BE2C (cell line): ENCODE data around the gene TJP1. TPM values are rescaled to one million over a fixed set of nuclear protein-coding genes. Genes with fewer than 3 reads are reported as not detected.

ENCODE experiments used
- DNase-seq: peaks from one replicate; pipeline ENCODE4 v3.0.0-alpha.2; 2020
- H3K27me3 ChIP-seq: fragments of 250-450 bp; sonication (Bioruptor Pico); 2 replicates; pipeline ENCODE4 v1.5.1; 2020; ENCODE audit warnings: mild to moderate bottlenecking
- H3K36me3 ChIP-seq: fragments of 250-450 bp; sonication (Bioruptor Pico); 2 replicates; pipeline ENCODE4 v1.5.1; 2020; ENCODE audit warnings: mild to moderate bottlenecking
- H3K4me1 ChIP-seq: fragments of 250-450 bp; sonication (Bioruptor Pico); 2 replicates; pipeline ENCODE4 v1.5.1; 2020
- H3K4me3 ChIP-seq: 2 replicates; pipeline ENCODE4 v1.5.1; 2011; ENCODE audit warnings: low read depth, low read length
- H3K9me3 ChIP-seq: fragments of 250-450 bp; sonication (Bioruptor Pico); 2 replicates; pipeline ENCODE4 v1.5.1; 2020
- CTCF ChIP-seq: IDR thresholded peaks from 2 replicates; pipeline ENCODE4 v1.5.1; 2012; ENCODE audit warnings: mild to moderate bottlenecking, low read depth, low read length
- polyA plus RNA-seq: library from polyadenylated mRNA; unstranded; fragments of >200 nt; gene quantifications from one replicate; pipeline ENCODE4 v1.2.1, GENCODE V29; 2012; ENCODE audit warnings: low read depth, missing spikeins; ENCODE audit not compliant: insufficient read length, insufficient read depth

Gene TJP1
- 3.1 TPM for polyA plus RNA-seq

GRCh38 chr15:29822100-29822683 lies at the start of gene TJP1:
TSS of gene TJP1 (minus strand) at chr15:29822468. CDS start at chr15:29822028, 440 bp downstream.
- H3K4me3 ChIP-seq: peak within 1 kb of the TSS; percentile 83
- H3K36me3 ChIP-seq: no peaks in the 10 kb centered on the region; the same call in 1 of the 2 replicates
- H3K27me3 ChIP-seq: no peaks in the 10 kb centered on the region
- no peak for TF ChIP-seq CTCF
- H3K4me1 ChIP-seq: no peaks in the 10 kb centered on the region
- DNase-seq: peak; percentile 88
- H3K9me3 ChIP-seq: no peaks in the 10 kb centered on the region

DNA sequence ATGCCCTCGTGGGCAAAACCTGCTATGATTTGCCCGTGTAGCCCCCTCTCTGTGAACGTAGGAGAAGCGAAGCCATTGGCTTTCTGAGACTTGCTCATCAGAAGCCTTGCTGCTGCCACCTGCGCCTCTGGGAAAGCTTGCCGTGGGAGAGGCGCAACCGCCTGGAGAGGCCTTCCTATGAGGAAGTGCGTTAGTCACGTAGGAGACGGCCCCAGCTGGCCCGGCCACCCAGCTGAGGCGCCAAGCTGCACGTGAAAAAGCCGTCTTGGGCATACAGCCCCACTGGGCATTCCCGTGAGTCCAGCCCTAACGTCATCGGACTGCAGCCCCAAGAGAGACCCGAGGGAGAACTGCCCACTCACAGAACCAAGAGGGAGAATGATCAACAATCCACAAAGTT lies 49.1 kb upstream of the TJP1 start:
- H3K36me3 ChIP-seq: no peaks in the 10 kb centered on the region
- no peaks in the 10 kb centered on the region for H3K9me3 ChIP-seq
- no peak for TF ChIP-seq CTCF
- no peaks in the 10 kb centered on the region for H3K4me1 ChIP-seq
- no peaks in the 10 kb centered on the region; the same call in 1 of the 2 replicates for H3K27me3 ChIP-seq
- DNase-seq: no peak
- H3K4me3 ChIP-seq: no peak overlapping the region

- H3K9me3 ChIP-seq: no peaks in the 10 kb centered on the region
- H3K4me1 ChIP-seq: no peaks in the 10 kb centered on the region
- no peak for TF ChIP-seq CTCF
- no peak overlapping the region for H3K4me3 ChIP-seq
- no peaks in the 10 kb centered on the region for H3K36me3 ChIP-seq
- H3K27me3 ChIP-seq: no peaks in the 10 kb centered on the region; the same call in 1 of the 2 replicates
- peak; percentile 13 for DNase-seq
Observed at GRCh38 chr15:29870495-29871151, 48.4 kb upstream of the TJP1 start.

DNA sequence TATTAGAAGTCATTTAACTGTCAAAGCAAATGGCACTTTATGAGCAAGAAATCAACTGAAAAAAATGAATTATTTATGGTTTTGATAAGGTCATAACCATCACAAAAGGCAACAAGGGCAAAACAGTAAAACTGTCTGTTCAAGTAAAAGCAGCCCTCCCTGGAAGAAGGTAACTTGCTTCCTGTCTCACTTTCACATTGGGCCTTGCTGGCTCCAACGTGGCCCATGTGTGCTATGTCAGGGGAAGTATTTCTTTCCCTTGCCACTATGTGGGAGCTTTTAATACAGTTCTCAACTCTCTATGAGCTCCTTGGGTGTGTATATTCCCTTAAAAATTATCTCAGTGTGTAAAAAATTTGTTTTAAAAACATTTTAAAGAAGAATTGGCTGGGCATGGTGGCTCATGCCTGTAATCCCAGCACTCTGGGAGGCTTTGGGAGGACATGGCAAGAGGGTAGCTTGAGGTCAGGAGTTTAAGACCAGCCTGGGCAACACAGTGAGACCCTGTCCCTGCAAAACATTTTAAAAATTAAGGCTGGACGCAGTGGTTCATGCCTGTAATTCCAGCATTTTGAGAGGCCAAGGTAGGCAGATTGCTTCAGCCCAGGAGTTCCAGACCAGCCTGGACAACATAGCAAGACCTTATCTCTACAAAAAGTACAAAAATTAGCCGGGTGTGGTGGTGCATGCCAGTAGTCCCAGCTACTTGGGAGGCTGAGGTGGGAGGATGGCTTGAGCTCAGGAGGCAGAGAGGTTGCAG lies 45.2 kb upstream of the TJP1 start:
- DNase-seq: no peak
- no peak for TF ChIP-seq CTCF

DNA sequence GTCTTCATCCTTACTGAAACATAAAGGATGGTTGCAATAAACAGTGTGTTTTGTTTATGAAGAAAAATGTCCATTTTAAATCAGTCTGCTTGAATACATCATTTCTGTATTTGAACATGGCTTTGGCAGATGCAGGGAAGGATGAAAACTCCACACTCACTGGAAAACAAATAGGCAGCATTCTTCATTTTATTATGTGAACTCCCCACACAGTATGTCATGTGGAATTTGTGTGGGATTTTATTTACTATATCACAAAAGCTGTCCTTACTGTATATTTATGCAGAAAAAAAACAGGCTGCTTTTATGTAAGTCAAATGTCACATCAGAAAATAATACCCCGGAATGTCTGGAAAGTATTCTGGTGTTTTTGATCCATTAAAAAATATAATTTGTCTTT lies 44.1 kb upstream of the TJP1 start:
- H3K4me3 ChIP-seq: no peak overlapping the region
- H3K27me3 ChIP-seq: no peaks in the 10 kb centered on the region
- H3K36me3 ChIP-seq: no peaks in the 10 kb centered on the region
- no peak for DNase-seq
- no peak for TF ChIP-seq CTCF
- H3K4me1 ChIP-seq: no peaks in the 10 kb centered on the region
- H3K9me3 ChIP-seq: no peaks in the 10 kb centered on the region

More for the DNA sequence above, 45.2 kb upstream of the TJP1 start:
- H3K9me3 ChIP-seq: no peaks in the 10 kb centered on the region
- H3K4me1 ChIP-seq: no peaks in the 10 kb centered on the region
- no peaks in the 10 kb centered on the region for H3K27me3 ChIP-seq
- no peak overlapping the region for H3K4me3 ChIP-seq
- H3K36me3 ChIP-seq: no peaks in the 10 kb centered on the region
